ENCODE data around the gene AAGAB. TPM values are rescaled to one million over a fixed set of nuclear protein-coding genes. Genes with fewer than 3 reads are reported as not detected.

AAGAB gene, protein sequence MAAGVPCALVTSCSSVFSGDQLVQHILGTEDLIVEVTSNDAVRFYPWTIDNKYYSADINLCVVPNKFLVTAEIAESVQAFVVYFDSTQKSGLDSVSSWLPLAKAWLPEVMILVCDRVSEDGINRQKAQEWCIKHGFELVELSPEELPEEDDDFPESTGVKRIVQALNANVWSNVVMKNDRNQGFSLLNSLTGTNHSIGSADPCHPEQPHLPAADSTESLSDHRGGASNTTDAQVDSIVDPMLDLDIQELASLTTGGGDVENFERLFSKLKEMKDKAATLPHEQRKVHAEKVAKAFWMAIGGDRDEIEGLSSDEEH
- total RNA-seq (10 to 100 TPM; 16.9 to 89.5 (median 51.4) TPM), polyA plus RNA-seq (10 to 100 TPM; 11.2 to 30.5 (median 23.2) TPM)
- long read RNA-seq, donor 1, transcript AAGAB-201 (10 exons, 2,841 nt): major isoform, 5 of 6 reads
- long read RNA-seq, donor 1, partial matches to known transcripts: 0 of 6 reads
- long read RNA-seq, donor 1, other reads (novel, unspliced or antisense): 0 of 6 reads
- long read RNA-seq, donor 2, transcript AAGAB-201 (10 exons, 2,841 nt): major isoform, 5 of 5 reads
- long read RNA-seq, donor 2, partial matches to known transcripts: 0 of 5 reads
- long read RNA-seq, donor 2, other reads (novel, unspliced or antisense): 0 of 5 reads
- long read RNA-seq, donor 3, partial matches to known transcripts: 0 of 5 reads
- long read RNA-seq, donor 3, other reads (novel, unspliced or antisense): 0 of 5 reads
- long read RNA-seq, donor 4: 0 reads
- long read RNA-seq, donor 5, transcript AAGAB-201 (10 exons, 2,841 nt): major isoform, 6 of 6 reads
- long read RNA-seq, donor 5, partial matches to known transcripts: 0 of 6 reads
- long read RNA-seq, donor 5, other reads (novel, unspliced or antisense): 0 of 6 reads
- long read RNA-seq, donor 6, transcript AAGAB-201 (10 exons, 2,841 nt): major isoform, 12 of 13 reads
- long read RNA-seq, donor 6, partial matches to known transcripts: 0 of 13 reads
- long read RNA-seq, donor 6, other reads (novel, unspliced or antisense): 0 of 13 reads
- long read RNA-seq, donor 7, partial matches to known transcripts: 0 of 2 reads
- long read RNA-seq, donor 7, other reads (novel, unspliced or antisense): 0 of 2 reads
- long read RNA-seq, donor 8, transcript AAGAB-201 (10 exons, 2,841 nt): major isoform, 10 of 12 reads
- long read RNA-seq, donor 8, partial matches to known transcripts: 0 of 12 reads
- long read RNA-seq, donor 8, other reads (novel, unspliced or antisense): 0 of 12 reads
- long read RNA-seq, donor 9, partial matches to known transcripts: 0 of 4 reads
- long read RNA-seq, donor 9, other reads (novel, unspliced or antisense): 0 of 4 reads
- long read RNA-seq, donor 10, partial matches to known transcripts: 0 of 3 reads
- long read RNA-seq, donor 10, other reads (novel, unspliced or antisense): 0 of 3 reads

DNA sequence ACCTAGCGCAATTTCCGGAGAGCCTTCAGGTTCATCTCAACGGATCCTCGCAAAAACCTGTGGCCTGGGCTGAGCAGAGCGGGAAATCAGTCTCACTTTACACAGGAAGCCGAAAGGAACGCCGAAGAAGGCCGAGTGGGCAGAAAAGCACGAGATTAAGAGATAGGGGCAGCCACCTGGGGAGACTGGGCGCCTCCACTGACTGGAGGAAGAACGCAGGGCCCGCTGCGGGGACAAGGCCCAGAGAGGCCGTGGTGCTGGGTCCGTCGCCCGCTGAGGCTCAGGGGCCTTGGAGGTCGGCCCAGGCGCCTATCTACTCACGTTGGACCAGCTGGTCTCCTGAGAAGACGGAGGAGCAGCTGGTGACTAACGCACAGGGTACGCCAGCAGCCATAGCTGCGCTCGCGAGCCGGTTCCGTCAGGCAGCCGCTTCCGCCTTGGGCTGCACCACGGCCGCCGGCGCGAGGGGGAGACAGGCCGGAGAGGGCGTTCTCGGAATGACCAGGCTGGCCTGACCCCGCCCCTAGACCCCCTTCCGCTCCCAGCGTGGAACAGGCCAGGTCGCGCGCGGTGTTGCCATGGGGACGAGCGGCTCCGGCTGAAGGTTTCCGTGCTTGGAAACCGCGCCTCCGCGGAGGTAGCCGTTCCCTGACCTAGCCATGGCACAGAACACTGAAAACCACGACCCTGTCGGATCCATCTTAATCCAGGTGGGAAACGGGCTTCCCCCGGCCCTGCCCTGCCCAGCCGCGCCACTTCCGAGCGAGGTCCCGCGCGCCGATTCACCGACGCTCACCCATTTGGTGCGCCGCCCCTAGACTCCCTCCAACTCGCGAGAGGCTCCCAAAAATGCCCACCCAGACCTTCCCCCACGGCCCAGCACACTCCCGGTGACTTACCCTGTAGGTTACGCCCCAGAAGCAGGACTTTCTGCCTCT, at the start of gene AAGAB, which contains the start of gene IQCH:
AAGAB (minus strand) TSS at position 424 of the 938 bp plus-strand sequence; CDS start at position 394, 30 bp downstream.
IQCH (plus strand) TSS at position 549 of the 938 bp plus-strand sequence; CDS start at position 660, 111 bp downstream.
- intact Hi-C loops (cut with DNase I; ENCODE audit: low total_unique reads): no loop called here
- no peaks in the 10 kb centered on the region for H3K36me3 ChIP-seq
- peak; percentile 98 to 99 for DNase-seq
- peaks cover 0 to 39% (median 31%) of the 10 kb centered on the region in 4 donors for H3K4me1 ChIP-seq
- H3K4me3 ChIP-seq: peak within 1 kb of the TSS; percentile 78 to 90 (median 81)
- H3K9me3 ChIP-seq: no peaks in the 10 kb centered on the region
- peak within 1 kb of the TSS; percentile 93 to 94 (median 93) for H3K27ac ChIP-seq
- no peaks in the 10 kb centered on the region for H3K27me3 ChIP-seq
- WGBS, 5 donors: 0 to 1% (median 0%) methylated on average over 49 to 76 of the region's 76 CpGs
- TF ChIP-seq EP300 (IDR thresholded peaks at IDR 0.05) (no peak), POLR2AphosphoS5 (IDR thresholded peaks at IDR 0.05) (peak; percentile 78 to 96 (median 94)), POLR2A (IDR thresholded peaks at IDR 0.05) (peak in 2 of 4 donors; percentile 41 to 62), CTCF (IDR thresholded peaks at IDR 0.05) (peak in 1 of 7 experiments; percentile 15)

GRCh38 chr15:67303490-67304363, 49.3 kb upstream of the AAGAB start:
- whole genome bisulfite sequencing, 5 donors: 59 to 70% (median 67%) methylated on average over 4 of the region's 4 CpGs
- intact Hi-C loops (cut with DNase I; ENCODE audit: low total_unique reads): loop anchor here (5.0 kb wide), 1 partner anchor 356 kb away; no protein-coding TSS in a partner anchor
- Histone ChIP-seq H3K27ac (no peak overlapping the region), H3K4me1 (no peaks in the 10 kb centered on the region), H3K27me3 (no peaks in the 10 kb centered on the region), H3K9me3 (no peaks in the 10 kb centered on the region), H3K36me3 (no peaks in the 10 kb centered on the region), H3K4me3 (no peak overlapping the region)
- peak in 1 of 2 donors; percentile 72 for DNase-seq
- TF ChIP-seq CTCF (IDR thresholded peaks at IDR 0.05) (peak in 5 of 7 experiments; percentile 14 to 71 (median 55)), EP300 (IDR thresholded peaks at IDR 0.05) (no peak)

Measured in stomach (tissue), 19 donors.